ENCODE results near the gene NANOS2.
"Not testable (repeated sequence)": the region's sequence is repeated elsewhere in the genome, so short reads cannot be mapped to it uniquely, and the experiment has no call there.

NANOS2 gene

DNA sequence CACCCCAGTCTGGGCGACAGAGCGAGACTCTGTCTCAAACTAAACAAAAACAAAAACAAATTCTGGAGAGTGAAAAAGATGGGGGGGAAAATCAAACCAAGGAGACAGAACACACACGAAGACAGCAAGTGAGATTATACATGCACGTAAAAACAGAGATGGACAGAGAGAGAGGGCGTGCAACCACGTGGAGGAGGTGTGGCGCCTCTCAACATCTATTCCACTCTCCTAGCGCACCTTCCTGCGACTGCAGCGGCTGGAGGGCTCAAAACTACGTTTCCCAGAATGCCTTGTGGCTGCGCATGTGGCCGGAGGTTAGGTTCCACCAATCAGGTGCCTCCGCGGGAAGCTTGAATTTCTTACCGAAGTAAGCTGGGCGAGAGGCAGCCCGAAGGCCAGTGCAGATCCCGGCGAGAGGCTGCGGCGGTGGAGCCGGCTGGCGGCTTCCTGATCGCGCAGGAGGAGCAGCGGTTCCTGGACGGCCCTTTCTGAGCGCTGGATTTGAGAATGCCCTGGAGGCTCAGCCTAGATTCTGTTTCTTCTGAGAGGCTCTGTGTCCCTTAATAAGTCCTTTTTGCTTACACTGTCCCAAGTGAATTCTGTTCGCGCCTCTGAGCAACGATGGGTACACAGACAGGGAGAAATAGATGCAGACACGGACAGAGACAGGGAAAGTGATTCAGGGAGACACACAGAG, 13.1 kb upstream of the NANOS2 start:
- DNase-seq = peak; percentile 87

DNA sequence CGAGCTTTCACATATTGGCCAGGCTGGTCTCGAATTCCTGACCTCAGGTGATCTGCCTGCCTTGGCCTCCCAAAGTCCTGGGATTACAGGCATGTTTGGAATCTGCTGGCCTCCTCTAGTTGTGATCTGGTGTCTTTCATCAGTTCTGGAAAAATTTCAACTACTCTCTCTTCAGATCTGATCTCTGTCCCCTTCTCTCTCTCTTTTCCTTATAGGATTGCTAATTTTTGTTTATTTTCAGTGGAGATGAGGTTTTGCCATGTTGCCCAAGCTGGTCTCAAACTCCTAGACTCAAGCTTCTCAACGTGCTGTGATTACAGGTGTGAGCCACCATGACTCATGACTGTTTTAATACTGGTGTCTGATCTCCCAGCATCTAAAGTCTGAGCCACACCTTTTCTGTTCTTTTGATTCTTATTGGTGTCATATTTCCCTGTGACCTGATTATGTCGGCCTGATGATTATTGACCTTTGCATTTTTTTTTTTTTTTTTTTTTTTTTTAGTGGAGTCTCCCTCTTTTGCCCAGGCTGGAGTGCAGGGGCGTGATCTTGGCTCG, 10.4 kb upstream of the NANOS2 start:
- no peak for DNase-seq

DNA sequence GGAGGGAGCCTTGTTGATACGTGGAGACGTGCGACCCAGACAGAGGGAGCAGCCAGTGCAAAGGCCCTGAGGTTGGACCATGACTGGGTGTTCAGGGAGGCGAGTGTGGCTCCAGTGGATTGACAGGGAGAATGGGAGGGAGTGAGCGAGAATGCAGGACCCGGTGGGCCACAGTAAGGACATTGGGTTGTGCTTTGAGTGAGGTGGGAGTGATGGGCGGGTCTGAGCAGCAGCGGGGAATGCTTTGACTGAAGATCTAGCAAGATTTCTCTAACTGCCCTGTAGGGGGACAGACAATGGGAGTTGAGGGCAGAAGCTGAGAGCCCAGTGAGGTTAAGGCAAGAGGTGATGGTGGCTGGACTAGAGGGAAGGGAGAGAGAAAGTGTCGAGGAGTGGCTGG, 7.7 kb upstream of the NANOS2 start:
- no peak for DNase-seq

DNA sequence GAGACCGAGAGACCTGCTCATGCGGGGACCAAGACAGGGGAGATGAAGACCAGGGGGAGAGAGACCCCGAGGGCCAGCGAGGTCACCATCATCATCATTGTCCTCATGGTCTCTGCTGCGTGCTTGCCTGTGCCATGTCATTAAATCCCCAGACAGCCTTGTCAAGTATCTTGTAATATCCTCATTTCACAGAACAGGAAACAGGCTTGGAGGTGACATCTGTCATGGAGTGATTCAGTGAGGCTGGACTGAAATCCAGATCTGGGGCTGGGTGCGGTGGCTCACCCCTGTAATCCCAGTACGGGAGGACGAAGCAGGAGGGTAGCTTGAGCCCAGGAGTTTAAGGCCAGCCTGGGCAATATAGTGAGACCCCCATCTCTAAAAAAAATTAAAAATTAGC, 5.9 kb upstream of the NANOS2 start:
- DNase-seq = no peak

DNA sequence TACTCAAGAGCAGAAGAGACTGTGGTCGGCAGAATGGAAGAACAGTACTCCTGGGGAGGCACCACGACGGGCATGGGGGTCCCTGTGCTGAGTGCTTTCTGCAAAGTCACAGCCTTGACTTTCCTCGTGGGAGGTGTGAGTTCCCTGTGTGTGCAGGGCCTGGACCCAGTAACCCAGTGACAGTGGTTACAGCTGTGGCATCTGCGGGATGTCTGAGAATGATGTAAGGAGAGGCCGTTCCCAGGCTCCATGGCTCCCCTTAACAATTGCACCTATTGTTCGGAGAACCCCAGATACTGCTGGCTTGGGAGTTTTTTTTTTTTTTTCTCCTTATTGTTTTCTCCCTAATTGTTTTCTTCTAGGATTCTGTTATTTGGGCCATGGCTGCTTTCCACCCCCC, 5.1 kb upstream of the NANOS2 start:
- DNase-seq = no peak

DNA sequence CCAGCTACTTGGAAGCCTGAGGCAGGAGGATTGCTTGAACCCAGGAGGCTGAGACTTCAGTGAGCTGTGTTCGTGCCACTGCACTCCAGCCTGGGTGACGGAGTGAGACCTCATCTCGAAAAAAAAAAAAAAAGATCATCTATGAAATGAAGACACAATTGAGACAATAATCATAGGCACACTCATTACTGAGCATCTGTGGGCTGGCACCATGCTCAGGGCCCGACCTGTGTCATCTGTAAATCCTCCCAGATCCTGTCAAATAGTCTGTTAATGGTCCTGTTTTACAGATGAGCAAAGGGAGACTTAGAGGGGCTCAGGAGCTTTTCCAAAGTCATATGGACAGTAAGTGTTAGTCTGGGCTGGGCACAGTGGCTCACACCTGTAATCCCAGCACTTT, 4.1 kb upstream of the NANOS2 start:
- DNase-seq = no peak

DNA sequence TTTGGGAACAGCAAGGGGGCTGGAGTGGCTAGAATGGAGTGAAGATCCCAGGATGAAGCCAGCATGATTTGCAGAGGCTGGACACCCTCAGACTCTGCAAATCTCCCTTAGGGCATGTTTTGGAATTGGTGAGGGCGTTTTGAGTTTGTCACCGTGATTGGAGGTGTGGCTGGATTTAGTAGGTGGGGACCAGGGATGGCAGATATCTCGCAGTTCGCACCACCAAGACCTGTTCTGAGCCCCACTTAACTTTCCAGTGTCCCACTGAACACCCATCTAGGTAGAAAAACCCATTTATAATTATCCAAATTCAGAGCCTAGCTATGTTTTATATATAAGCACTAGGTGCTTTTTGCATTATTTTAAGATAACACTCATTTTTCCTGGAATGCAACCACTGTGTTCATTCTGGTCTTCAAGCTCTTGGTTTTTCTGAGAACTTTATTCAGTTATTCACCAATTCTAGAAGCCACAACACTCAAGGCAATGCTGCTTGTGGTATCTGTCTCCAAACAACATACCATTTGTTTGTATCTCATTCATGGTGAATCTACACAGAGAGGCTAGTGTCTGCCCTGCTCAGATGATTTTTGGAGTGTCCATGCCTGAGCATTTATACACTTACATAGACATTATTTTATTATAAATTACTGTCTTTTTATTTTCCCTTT, 3.0 kb upstream of the NANOS2 start:
- no peak for DNase-seq

DNA sequence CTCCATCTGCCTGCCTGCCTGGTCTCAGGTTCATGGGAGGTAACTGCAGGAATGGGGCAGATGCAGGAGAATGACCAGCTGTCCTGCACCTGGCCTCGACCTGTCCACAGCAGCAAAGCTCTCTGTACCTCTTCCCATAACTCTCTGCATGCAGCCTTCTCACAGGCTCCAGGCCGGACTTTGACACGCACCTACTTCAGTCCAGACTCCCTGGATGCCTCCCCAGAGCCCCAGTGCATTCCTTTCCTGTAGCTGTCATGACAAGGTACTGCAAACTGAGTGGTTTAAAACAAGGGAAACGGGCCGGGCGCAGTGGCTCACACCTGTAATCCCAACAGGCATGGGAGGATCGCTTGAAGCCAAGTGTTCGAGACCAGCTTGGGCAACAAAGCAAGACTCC, 3.3 kb downstream of the NANOS2 start:
- no peak for DNase-seq

DNA sequence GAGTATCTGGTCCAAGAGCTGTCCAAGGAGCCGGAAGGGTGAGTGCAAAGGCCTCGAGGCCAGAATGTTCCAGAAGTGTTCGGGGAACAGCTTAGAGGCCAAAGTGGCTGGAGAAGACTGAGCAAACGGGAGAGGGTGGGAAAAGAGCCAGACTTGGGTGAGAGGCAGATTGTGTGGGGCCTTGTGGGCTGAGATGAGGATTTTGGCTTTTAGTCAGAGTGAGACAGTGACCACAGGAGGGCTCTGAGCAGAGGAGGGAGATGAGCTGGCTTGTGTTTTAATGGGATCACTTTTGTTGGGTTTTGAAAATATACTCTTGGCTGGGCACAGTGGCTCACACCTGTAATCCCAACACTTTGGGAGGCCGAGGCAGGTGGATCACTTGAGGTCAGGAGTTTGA, 5.6 kb downstream of the NANOS2 start:
- no peak for DNase-seq

DNA sequence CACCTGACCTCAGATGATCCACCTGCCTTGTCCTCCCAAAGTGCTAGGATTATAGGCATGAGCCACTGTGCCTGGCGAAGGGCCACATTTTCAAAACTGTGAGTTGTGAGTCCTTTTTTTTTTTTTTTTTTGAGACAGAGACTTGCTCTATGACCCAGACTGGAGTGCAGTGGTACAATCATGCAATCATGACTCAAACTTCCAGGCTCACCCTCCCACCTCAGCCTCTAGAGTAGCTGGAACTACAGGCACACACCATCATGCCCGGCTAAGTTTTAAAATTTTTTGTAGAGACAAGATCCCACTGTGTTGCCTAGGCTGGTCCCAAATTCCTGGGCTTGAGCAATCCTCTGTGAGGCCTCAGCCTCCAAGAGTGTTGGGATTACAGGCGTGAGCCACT, 8.4 kb downstream of the NANOS2 start:
- DNase-seq = no peak

DNA sequence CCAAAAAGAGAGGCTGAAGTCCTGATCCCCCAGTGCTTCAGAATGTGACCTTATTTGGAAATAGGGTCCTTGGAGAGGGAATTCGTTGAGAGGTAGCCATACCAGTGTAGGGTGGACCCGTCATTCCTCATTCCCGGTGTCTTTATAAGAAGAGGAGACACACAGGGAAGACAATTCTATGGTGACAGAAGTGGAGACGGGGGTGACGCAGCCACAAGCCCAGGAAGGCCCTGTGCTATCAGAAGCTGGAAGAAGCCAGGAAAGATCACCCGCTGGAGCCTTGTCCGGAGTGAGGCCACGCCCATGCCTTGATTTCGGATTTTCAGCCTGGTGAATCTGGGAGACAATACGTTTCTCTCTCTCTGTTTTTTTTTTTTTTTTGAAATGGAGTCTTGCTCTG, 9.6 kb downstream of the NANOS2 start:
- DNase-seq = no peak

DNA sequence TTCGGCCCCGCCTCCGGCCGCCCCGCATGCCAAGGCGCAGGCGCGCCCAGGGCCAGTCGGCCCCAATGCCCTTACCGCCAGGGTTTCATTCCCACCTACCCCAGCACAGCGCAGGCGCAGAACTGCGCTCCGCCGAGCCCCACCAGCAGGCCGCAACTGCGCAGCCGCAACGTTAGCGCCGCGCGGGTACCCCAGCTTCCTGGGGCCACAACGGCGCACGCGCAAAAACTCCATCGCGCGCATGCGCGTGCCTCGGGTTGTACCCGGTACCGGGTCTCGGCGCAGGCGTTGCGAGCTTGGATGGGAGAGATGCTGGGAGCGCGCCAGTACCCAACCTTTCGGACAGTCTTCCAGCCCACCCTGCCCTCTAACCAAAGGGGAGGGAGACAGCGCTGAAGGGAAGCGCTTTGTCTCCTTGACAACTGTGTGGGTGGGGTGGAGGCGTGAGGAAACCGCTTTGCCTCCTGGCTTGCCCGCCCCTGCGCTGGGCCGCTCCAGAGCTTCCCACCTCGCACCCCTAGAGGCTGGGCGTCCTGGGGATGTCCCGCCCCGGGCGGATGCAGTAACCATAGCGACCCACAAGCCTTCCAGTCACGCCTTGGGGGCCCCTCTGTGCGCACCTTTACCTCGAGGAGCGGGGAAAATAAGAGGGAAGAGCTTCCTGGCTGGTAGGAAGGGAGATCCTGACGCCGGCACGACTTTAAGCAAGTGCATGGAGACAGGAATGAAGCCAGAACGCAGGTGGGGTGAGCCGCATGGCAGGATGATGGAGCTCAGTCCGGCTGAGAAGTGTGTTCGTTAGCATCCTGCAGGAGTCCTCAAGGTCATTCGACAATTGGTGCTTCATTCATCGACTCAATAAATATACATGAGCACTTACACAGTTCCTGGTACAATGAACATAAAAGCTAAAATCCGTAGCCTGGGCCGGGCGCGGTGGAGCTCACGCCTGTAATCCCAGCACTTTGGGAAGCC, 11.6 kb downstream of the NANOS2 start:
- peak; percentile 90 for DNase-seq

DNA sequence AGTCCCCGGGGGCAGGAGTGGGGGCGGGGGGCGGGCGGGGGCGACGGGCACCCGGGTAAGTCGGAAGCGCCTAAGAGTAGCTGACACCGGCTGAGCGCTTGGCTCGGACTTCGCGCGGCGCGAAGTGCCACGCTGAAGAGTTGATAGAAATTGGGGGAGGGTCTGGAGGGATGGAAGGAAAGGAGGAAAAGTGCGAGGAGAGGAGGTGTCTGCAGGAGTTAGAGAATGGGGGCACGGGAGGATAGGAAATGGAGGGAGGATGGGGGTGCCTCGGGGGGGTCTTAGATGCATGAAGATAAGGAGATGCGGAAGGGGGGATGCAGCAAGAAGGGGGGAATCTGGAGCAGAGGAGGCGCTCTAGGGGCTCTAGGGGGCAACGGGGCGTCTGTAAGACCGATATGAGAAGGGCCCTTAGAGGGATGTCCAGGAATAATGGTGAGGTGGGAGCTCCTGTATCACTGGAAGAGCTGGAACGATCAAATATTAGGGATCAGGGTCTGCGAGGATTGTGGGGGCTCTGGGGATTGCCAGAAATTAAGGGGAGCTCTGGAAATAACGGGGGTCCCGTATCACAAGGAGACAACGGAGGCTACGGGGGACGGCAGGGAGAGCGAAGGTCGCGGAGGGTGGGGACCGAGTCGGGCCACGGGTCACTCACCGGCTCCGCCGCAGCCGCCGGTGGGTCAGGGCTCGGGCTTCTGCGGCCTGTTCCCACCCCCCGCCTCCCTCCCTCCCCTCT, 12.5 kb downstream of the NANOS2 start, which contains the start of gene MYPOP:
MYPOP (minus strand) TSS at position 702 of the 739 bp plus-strand sequence. CDS start 840 bp downstream, outside the sequence.
- no peak for DNase-seq

DNA sequence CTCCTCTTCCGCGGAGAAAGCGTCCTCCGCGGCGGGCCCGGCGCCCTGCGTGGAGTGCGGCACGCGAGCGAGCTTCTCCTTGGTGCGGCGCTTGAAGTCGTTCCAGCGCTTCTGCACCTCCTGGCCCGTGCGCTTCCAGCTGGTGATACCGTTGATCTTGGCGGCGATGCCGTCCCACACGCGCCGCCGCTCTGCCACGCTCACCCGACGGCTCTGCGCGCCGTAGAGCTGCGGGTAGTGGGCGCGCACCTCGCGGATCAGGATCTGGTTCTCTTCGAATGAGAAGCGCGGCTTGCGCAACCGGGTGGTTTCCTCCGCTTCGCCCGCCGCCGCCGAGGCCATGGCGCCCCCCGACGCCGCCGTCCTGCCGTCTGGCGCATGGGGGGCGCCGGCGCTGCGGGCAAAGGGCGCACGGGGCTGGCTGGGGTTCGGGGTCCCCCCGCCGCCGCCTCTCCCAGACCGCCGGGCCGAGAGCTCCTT, 13.1 kb downstream of the NANOS2 start:
- no peak for DNase-seq

DNA sequence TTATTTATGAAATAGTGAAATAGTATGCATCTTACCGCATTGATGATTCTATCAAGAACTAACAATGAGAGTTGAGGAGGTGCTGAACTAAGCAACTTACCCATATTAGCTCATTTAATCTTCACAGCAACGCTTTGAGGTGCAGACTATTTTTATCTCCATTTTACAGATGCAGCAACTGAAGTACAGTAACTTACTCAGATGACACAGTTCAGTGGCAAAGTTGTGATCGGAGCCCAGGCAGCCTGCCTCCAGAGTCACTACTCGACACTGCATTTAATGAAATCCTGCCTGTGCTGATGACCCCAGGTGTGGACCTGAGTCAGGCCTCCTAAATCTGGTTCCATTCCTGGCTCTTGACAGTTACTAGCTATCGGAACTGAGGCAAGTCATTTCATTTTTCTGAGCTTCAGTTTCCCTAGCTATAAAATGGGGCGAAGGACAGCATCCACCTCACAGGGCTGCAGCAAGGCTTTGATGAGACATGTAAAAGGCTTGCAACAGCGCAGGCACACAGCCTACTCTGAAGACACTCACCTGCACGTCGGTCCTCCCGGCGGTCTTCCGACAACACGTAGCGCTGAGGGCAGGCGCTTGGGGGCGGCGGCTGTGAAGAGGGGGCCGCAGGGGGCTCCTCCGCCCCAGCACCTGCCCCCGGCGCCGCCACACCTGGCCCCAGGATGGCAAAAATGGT, 13.7 kb downstream of the NANOS2 start:
- DNase-seq = no peak

DNA sequence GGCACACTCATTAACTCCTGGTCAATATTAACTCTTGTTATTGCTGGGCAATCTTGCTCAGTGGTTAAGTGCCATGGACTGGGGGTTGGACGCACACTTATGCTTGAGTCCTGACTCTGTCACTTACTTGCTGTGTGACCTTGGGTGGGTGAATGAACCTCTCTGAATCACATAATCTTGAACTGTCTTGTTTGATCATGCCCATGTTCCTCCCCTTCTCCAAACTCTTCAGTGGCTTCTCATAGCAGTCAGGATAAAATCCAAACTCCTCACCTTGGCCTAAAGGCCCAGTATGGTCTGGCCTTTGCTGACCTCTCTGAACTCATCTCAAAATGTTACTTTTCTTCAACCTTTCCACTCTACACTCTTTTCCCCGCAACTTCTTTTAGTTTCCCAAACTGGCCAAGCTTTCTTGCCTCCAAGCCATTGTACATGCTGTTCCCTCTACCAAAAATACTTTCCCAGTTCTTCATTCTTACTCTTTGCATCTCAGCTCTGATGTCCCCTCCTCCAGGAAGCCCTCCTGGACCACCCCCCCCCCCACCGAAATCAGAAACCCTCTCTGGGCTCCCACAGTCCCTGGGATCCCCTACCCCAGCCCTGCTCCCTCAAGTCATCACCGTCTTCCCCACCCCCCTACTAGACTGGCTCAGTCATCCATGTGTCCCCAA, 14.5 kb downstream of the NANOS2 start:
- no peak for DNase-seq

DNA sequence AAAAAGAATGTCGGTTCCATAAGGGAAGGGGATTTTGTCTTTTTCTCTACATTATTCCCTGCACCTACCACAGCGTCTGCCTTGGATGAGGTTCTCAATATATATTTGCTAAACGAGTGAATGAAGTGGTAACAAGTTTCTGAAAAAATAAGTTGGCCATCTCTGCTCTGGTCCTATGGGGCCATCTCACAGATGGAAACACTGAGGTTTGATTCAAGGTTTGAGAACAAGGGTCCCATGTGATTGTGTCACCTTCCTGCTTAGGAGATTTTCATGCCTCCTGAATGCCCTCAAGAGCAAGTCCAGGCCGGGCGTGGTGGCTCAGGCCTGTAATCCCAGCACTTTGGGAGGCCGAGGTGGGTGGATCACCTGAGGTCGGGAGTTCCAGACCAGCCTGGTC, 15.3 kb downstream of the NANOS2 start:
- DNase-seq = no peak

DNA sequence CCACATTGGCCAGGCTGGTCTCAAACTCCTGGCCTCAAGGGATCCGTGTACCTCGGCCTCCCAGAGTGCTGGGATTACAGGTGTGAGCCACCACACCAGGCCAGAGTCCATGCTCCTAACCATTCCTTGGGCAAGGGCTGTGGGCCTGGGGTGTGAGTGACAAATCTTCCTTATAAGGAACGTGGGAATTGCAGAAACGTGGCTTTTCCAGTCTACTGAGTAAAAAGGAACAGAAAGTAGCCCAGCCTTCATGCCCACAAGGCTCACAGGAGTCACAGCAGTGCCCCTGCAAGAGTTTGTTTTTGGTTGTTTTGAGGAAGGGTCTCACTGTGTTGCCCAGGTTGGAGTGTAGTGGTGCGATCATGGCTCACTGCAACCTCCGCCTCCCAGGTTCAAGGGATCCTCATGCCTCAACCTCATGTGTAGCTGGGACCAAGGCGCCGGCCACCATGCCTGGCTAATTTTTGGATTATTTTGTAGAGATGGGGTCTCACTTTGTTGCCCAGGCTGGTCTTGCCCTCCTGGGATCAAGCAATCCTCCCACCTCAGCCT, 17.2 kb downstream of the NANOS2 start:
- no peak for DNase-seq

DNA sequence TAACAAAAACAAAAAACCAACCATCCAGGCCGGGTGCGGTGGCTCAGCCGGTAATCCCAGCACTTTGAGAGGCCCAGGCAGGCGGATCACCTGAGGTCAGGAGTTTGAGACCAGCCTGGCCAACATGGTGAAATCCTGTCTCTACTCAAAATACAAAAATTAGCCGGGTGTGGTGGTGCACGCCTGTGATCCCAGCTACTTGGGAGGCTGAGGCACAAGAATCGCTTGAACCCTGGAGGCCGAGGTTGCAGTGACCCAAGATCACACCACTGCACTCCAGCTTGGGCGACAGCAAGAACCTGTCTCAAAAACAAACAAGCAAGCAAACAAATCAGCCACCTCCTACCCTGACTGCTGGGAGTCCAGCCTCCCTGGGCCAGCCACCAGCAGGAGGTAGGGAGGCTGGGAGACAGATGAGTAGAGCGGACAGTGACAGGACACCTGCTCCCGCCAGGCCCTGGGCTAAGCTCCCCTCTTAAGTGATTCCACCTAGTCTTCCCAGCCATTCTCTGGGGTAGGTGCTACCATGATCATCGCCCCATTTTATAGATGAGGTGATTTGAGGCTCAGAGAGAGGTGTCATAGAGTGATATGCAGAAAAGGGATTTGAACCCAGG, 18.5 kb downstream of the NANOS2 start:
- not testable (repeated sequence) for DNase-seq

DNA sequence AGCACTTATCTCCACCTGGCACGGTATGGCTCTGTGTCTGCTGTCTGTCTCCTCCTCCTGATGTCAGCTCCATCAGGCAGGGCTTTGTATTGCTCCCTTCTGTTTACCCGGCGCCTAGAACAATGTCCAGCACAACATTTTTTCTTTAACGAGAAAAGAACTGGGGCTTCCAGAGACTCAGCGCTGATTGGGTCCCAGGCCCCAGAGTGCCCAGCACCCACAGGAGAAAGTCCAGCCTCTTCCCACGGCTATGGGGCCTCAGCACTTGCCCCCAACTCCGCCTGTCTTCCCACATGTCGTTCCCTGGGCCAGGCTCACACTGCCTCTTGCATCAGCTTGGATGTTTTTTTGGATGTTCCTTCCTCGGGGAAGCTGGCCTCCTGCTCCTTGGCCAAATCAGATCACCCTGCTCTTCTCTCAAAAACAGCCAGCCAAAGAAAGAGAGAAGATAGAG, 19.0 kb downstream of the NANOS2 start:
- DNase-seq = no peak

All from NCI-H1048 (cell line).